ENCODE results near the gene DDHD1. TPM values are rescaled to one million over a fixed set of nuclear protein-coding genes. Genes with fewer than 3 reads are reported as not detected.

Gene DDHD1
- total RNA-seq = 8.2 and 16.9 TPM in 2 replicates

GRCh38 chr14:53152887-53153701, at the start of gene DDHD1:
DDHD1 (minus strand) TSS chr14:53153323; CDS start chr14:53153098, 225 bp downstream.

Small RNAs within 50 kb of the gene (small RNA-seq; reads per million reads assigned to genes)
- not detected for gene AL352979.1

Other genes starting within 250 kb of the DDHD1 start
- gene FERMT2, start 202.3 kb downstream of the DDHD1 start, total RNA-seq = 99.6 and 116 TPM in 2 replicates

All from vein endothelial cell (primary cell).